ENCODE measurements around the gene MIB1.

DNA sequence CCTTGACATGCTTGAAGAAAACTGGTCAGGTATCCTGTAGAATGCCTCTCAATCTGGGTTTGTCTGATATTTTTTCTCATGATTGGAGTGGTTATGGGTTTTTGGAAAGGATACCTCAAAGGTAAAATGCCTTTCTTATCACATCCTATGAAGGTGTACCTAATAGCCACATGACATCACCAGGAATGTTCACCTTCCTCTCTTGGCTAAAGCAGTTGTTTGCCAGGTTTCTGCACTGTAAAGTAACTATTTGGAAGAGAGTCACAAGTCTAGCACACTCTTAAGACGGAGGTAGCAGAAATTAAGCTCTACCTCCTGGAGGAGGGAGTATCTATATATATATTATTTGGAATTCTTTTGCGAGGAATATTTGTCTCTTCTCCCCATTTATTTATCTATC is 17.9 kb upstream of the MIB1 start:
- TF ChIP-seq, protein P1, sequence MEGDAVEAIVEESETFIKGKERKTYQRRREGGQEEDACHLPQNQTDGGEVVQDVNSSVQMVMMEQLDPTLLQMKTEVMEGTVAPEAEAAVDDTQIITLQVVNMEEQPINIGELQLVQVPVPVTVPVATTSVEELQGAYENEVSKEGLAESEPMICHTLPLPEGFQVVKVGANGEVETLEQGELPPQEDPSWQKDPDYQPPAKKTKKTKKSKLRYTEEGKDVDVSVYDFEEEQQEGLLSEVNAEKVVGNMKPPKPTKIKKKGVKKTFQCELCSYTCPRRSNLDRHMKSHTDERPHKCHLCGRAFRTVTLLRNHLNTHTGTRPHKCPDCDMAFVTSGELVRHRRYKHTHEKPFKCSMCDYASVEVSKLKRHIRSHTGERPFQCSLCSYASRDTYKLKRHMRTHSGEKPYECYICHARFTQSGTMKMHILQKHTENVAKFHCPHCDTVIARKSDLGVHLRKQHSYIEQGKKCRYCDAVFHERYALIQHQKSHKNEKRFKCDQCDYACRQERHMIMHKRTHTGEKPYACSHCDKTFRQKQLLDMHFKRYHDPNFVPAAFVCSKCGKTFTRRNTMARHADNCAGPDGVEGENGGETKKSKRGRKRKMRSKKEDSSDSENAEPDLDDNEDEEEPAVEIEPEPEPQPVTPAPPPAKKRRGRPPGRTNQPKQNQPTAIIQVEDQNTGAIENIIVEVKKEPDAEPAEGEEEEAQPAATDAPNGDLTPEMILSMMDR (IDR thresholded peaks at IDR 0.05 in 2 of 3, conservative IDR thresholded peaks at IDR 0.05 in 1 of 3; ENCODE audit: borderline replicate concordance in 1 of 3, insufficient read depth in 1 of 3, low read depth in 2 of 3, low read length in 2 of 3): no peak
- TF ChIP-seq JUND (IDR thresholded peaks at IDR 0.05) (no peak), POLR2A (IDR thresholded peaks at IDR 0.05; ENCODE audit: borderline replicate concordance, extremely low read depth, insufficient read depth, insufficient read length) (no peak), EGR1 (IDR thresholded peaks at IDR 0.05; ENCODE audit: low read depth) (no peak), EZH2 (IDR thresholded peaks at IDR 0.05) (no peak), POLR2AphosphoS5 (IDR thresholded peaks at IDR 0.05; ENCODE audit: low read depth, low read length) (no peak), ZFX (IDR thresholded peaks at IDR 0.05) (no peak), SRF (IDR thresholded peaks at IDR 0.05; ENCODE audit: low read depth) (no peak)
- TF ChIP-seq, protein P2, sequence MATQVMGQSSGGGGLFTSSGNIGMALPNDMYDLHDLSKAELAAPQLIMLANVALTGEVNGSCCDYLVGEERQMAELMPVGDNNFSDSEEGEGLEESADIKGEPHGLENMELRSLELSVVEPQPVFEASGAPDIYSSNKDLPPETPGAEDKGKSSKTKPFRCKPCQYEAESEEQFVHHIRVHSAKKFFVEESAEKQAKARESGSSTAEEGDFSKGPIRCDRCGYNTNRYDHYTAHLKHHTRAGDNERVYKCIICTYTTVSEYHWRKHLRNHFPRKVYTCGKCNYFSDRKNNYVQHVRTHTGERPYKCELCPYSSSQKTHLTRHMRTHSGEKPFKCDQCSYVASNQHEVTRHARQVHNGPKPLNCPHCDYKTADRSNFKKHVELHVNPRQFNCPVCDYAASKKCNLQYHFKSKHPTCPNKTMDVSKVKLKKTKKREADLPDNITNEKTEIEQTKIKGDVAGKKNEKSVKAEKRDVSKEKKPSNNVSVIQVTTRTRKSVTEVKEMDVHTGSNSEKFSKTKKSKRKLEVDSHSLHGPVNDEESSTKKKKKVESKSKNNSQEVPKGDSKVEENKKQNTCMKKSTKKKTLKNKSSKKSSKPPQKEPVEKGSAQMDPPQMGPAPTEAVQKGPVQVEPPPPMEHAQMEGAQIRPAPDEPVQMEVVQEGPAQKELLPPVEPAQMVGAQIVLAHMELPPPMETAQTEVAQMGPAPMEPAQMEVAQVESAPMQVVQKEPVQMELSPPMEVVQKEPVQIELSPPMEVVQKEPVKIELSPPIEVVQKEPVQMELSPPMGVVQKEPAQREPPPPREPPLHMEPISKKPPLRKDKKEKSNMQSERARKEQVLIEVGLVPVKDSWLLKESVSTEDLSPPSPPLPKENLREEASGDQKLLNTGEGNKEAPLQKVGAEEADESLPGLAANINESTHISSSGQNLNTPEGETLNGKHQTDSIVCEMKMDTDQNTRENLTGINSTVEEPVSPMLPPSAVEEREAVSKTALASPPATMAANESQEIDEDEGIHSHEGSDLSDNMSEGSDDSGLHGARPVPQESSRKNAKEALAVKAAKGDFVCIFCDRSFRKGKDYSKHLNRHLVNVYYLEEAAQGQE (IDR thresholded peaks at IDR 0.05; ENCODE audit: low read depth): no peak
- TF ChIP-seq, protein P3, sequence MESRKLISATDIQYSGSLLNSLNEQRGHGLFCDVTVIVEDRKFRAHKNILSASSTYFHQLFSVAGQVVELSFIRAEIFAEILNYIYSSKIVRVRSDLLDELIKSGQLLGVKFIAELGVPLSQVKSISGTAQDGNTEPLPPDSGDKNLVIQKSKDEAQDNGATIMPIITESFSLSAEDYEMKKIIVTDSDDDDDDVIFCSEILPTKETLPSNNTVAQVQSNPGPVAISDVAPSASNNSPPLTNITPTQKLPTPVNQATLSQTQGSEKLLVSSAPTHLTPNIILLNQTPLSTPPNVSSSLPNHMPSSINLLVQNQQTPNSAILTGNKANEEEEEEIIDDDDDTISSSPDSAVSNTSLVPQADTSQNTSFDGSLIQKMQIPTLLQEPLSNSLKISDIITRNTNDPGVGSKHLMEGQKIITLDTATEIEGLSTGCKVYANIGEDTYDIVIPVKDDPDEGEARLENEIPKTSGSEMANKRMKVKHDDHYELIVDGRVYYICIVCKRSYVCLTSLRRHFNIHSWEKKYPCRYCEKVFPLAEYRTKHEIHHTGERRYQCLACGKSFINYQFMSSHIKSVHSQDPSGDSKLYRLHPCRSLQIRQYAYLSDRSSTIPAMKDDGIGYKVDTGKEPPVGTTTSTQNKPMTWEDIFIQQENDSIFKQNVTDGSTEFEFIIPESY (IDR thresholded peaks at IDR 0.05; ENCODE audit: extremely low read depth, insufficient replicate concordance, low read length): no peak

All from HCT116 (cell line).